ENCODE measurements around the gene SNX17. TPM values are rescaled to one million over a fixed set of nuclear protein-coding genes. Genes with fewer than 3 reads are reported as not detected.

Gene SNX17
- total RNA-seq, 2 donors from 2014 or later = 84.4 to 133 TPM

GRCh38 chr2:27323596-27324285 is 46.7 kb upstream of the SNX17 start:
- H3K9me3 ChIP-seq = no peaks in the 10 kb centered on the region
- TF ChIP-seq CTCF (IDR thresholded peaks at IDR 0.05) = no peak
- no peak for ATAC-seq (ENCODE audit: insufficient number of reproducible peaks, low FRiP score, low read depth)
- H3K27ac ChIP-seq = peak overlapping the region; percentile 86
- no peaks in the 10 kb centered on the region for H3K27me3 ChIP-seq (replicated peaks; ENCODE audit: insufficient read depth)
- peaks cover 22% of the 10 kb centered on the region for H3K36me3 ChIP-seq
- H3K4me3 ChIP-seq = peak overlapping the region; percentile 84
- H3K4me1 ChIP-seq (ENCODE audit: control insufficient read depth in 1 of 2, low read depth in 2 of 2) = peaks cover 6 to 24% of the 10 kb centered on the region in 2 donors
- DNase-seq (ENCODE audit: low spot score) = no peak

- Histone ChIP-seq H3K4me1 (ENCODE audit: control insufficient read depth in 1 of 2, low read depth in 2 of 2) (peaks cover 6 to 24% of the 10 kb centered on the region in 2 donors), H3K36me3 (peaks cover 29% of the 10 kb centered on the region), H3K4me3 (no peak overlapping the region), H3K27ac (no peak overlapping the region), H3K27me3 (replicated peaks; ENCODE audit: insufficient read depth) (no peaks in the 10 kb centered on the region), H3K9me3 (no peaks in the 10 kb centered on the region)
- DNase-seq (ENCODE audit: low spot score) (no peak), ATAC-seq (ENCODE audit: insufficient number of reproducible peaks, low FRiP score, low read depth) (no peak)
- no peak for TF ChIP-seq CTCF (IDR thresholded peaks at IDR 0.05)
Observed at GRCh38 chr2:27324720-27325119, 45.7 kb upstream of the SNX17 start.

GRCh38 chr2:27335311-27335710 is 35.1 kb upstream of the SNX17 start:
- Histone ChIP-seq H3K27ac (no peak overlapping the region), H3K4me3 (no peak overlapping the region), H3K27me3 (replicated peaks; ENCODE audit: insufficient read depth) (no peaks in the 10 kb centered on the region), H3K4me1 (ENCODE audit: control insufficient read depth in 1 of 2, low read depth in 2 of 2) (no peaks in the 10 kb centered on the region), H3K36me3 (peaks cover 46% of the 10 kb centered on the region), H3K9me3 (no peaks in the 10 kb centered on the region)
- no peak for TF ChIP-seq CTCF (IDR thresholded peaks at IDR 0.05)
- DNase-seq (ENCODE audit: low spot score) (no peak), ATAC-seq (ENCODE audit: insufficient number of reproducible peaks, low FRiP score, low read depth) (no peak)

GRCh38 chr2:27336173-27336572 is 34.2 kb upstream of the SNX17 start:
- H3K27ac ChIP-seq = no peak overlapping the region
- DNase-seq (ENCODE audit: low spot score) (no peak), ATAC-seq (ENCODE audit: insufficient number of reproducible peaks, low FRiP score, low read depth) (no peak)
- H3K27me3 ChIP-seq (replicated peaks; ENCODE audit: insufficient read depth) = no peaks in the 10 kb centered on the region
- H3K4me1 ChIP-seq (ENCODE audit: control insufficient read depth in 1 of 2, low read depth in 2 of 2) = no peaks in the 10 kb centered on the region
- no peak overlapping the region for H3K4me3 ChIP-seq
- TF ChIP-seq CTCF (IDR thresholded peaks at IDR 0.05) = no peak
- H3K36me3 ChIP-seq = peaks cover 52% of the 10 kb centered on the region
- H3K9me3 ChIP-seq = no peaks in the 10 kb centered on the region

- Histone ChIP-seq H3K9me3 (no peaks in the 10 kb centered on the region), H3K36me3 (peaks cover 1% of the 10 kb centered on the region), H3K27ac (no peak overlapping the region), H3K27me3 (replicated peaks; ENCODE audit: insufficient read depth) (no peaks in the 10 kb centered on the region), H3K4me1 (ENCODE audit: control insufficient read depth in 1 of 2, low read depth in 2 of 2) (no peaks in the 10 kb centered on the region), H3K4me3 (no peak overlapping the region)
- no peak for ATAC-seq (ENCODE audit: insufficient number of reproducible peaks, low FRiP score, low read depth)
- TF ChIP-seq CTCF (IDR thresholded peaks at IDR 0.05) = no peak
- DNase-seq (ENCODE audit: low spot score) = no peak
Observed at GRCh38 chr2:27347641-27348040, 22.8 kb upstream of the SNX17 start.
